Left ventricle myocardium inferior (tissue), 1 donor: ENCODE results near the gene ZP4. TPM values are rescaled to one million over a fixed set of nuclear protein-coding genes. Genes with fewer than 3 reads are reported as not detected.

ENCODE experiments used
- DNase-seq: peaks from one replicate; pipeline ENCODE4 v3.0.0-alpha.2; 2020
- H3K27ac ChIP-seq: fragments of 200-600 bp; replicated peaks from 2 replicates; pipeline ENCODE4 v1.8.0; 2021
- H3K27me3 ChIP-seq: fragments of 200-600 bp; 2 replicates; pipeline ENCODE4 v1.8.0; 2021; ENCODE audit warnings: low read depth
- H3K36me3 ChIP-seq: fragments of 200-600 bp; 2 replicates; pipeline ENCODE4 v1.8.0; 2021
- H3K4me1 ChIP-seq: fragments of 200-600 bp; 2 replicates; pipeline ENCODE4 v1.8.0; 2021
- H3K4me3 ChIP-seq: fragments of 200-600 bp; 2 replicates; pipeline ENCODE4 v1.8.0; 2021; ENCODE audit warnings: mild to moderate bottlenecking, moderate library complexity
- H3K9me3 ChIP-seq: fragments of 200-600 bp; replicated peaks from 2 replicates; pipeline ENCODE4 v1.8.0; 2021
- CTCF ChIP-seq: fragments of 200-600 bp; IDR thresholded peaks from 2 replicates; pipeline ENCODE4 v1.8.0; 2021; ENCODE audit warnings: antibody characterized with exemption, mild to moderate bottlenecking, borderline replicate concordance
- intact Hi-C: fragments of 100-400 bp; cut with micrococcal nuclease; formaldehyde crosslinking; loops from one replicate; pipeline ENCODE4 v1.11.0; 2022
- total RNA-seq: library from RNA; stranded (reverse); fragmentation: NEBNext Ultra II Directional; extraction: Animal tissue kit (Norgen Biotek cat#: 25700); gene quantifications from one replicate; pipeline ENCODE4 v1.2.1, GENCODE V29; 2021
- donor health status: DM: no; HTN: yes; CAD: no; lungs with severe emphysema.

ZP4 gene
- total RNA-seq, 1 donor from 2014 or later, result not detected

DNA sequence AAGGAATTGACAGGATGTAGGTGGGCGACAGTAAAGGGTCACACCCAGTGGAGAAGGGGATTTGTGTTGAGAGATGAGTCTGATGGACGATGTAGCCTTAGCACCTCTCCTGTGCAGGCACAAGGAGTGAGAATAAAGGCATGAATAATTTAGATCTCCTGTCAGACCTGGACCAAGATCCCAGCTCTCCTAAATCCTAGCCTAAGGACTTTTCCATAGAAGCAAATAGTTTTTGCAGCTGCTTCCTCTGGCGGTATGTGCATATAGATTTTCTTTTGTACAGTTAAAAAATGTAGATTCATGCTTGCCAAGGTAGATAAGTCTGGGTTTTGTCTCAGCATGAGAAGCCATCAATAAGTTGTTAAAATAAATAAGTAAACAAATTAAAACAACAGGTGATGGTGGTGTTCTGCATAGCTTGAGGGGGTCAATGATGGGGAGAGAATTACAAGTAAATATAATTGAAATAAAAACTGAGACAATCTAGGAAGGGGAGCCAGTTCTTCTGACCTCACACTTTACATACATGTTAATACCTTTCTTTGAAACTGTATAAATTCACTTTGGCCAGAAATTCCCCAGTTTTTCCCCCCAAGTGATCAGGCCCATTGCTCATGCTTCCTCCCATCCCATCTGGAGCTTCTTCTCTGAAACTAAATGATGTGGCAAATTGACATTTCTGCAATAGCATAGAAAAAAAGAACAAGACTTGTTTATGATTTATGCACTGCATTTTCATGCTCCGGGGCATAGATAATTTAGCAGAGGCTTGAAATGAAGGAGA lies 12.4 kb upstream of the ZP4 start:
- intact Hi-C loops, result no loop called here
- H3K27ac ChIP-seq, result no peak overlapping the region
- no peaks in the 10 kb centered on the region for H3K36me3 ChIP-seq
- no peak for DNase-seq
- peaks cover 5% of the 10 kb centered on the region for H3K27me3 ChIP-seq
- H3K4me1 ChIP-seq, result no peaks in the 10 kb centered on the region
- H3K4me3 ChIP-seq, result no peak overlapping the region
- no peaks in the 10 kb centered on the region for H3K9me3 ChIP-seq
- TF ChIP-seq CTCF, result no peak

GRCh38 chr1:237901299-237901934 lies 10.7 kb upstream of the ZP4 start:
- Histone ChIP-seq H3K9me3 (no peaks in the 10 kb centered on the region), H3K36me3 (no peaks in the 10 kb centered on the region), H3K4me1 (no peaks in the 10 kb centered on the region), H3K27ac (no peak overlapping the region), H3K27me3 (no peaks in the 10 kb centered on the region), H3K4me3 (no peak overlapping the region)
- DNase-seq, result no peak
- intact Hi-C loops, result no loop called here
- peak; percentile 56 for TF ChIP-seq CTCF

DNA sequence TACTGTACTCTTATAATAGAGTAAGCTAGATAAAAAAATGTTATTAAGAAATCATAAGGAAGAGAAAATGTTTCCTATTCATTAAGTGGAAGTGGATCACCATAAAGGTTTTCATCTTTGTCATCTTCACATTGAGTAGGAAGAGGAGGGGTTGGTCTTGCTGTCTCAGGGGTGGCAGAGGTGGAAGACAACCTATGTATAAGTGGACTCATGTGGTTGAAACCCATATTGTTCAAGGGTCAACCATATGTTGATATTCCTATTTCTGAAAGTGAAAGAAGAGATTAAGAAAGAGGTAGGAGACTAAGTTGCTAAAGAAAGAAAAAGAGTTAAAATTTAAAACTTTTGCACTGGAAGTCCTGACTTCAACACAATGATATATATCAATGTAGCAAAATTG lies 4.9 kb upstream of the ZP4 start:
- Histone ChIP-seq H3K9me3 (no peaks in the 10 kb centered on the region), H3K4me3 (no peak overlapping the region), H3K4me1 (no peaks in the 10 kb centered on the region), H3K36me3 (no peaks in the 10 kb centered on the region), H3K27ac (no peak overlapping the region), H3K27me3 (peaks cover 11% of the 10 kb centered on the region)
- intact Hi-C loops, result no loop called here
- TF ChIP-seq CTCF, result no peak
- DNase-seq, result no peak

DNA sequence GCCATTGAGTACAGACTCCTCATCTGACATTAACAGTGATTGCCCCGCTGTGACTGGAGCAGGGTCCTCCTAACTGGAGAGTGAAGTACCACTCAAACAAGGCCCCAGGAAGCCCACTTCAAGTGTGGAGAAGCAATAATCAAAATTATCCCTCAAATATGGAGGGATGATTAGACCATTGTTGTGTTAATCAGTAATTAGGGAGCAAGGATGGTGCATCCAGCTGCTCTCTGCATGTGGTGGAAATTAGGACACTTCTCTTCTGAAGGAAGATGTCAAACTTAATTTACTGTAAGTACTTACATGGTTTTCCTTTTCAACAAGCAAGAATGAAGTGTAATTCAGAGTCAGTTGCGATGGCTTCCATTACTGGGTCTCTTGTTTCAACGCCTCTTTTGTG lies 3.4 kb upstream of the ZP4 start:
- DNase-seq, result no peak
- no peaks in the 10 kb centered on the region for H3K4me1 ChIP-seq
- no peaks in the 10 kb centered on the region for H3K9me3 ChIP-seq
- intact Hi-C loops, result no loop called here
- no peak overlapping the region for H3K4me3 ChIP-seq
- no peaks in the 10 kb centered on the region for H3K36me3 ChIP-seq
- H3K27ac ChIP-seq, result no peak overlapping the region
- peaks cover 20% of the 10 kb centered on the region for H3K27me3 ChIP-seq
- no peak for TF ChIP-seq CTCF

DNA sequence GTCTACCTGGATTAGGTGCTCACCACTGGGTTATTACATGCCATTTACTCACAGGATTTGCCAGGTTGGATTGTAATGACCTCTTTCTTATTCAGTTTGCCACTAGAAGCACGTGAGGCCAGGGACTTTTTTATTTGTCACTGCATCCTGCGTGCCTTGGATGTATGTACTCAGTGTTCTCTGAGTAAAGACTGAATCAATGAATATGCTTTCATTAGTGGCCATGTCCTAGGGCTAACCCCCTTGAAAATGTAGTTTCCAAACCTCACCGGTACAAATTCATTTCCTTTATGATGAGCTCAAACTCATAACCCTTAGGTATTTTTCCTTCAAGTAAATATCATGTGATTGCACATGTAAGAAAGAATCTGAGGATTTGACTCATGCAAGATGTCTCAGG lies 1.3 kb upstream of the ZP4 start:
- no peak for TF ChIP-seq CTCF
- intact Hi-C loops, result no loop called here
- no peak for DNase-seq
- H3K36me3 ChIP-seq, result no peaks in the 10 kb centered on the region
- peaks cover 20% of the 10 kb centered on the region for H3K27me3 ChIP-seq
- no peak overlapping the region for H3K4me3 ChIP-seq
- no peaks in the 10 kb centered on the region for H3K4me1 ChIP-seq
- H3K27ac ChIP-seq, result no peak overlapping the region
- no peaks in the 10 kb centered on the region for H3K9me3 ChIP-seq
